ENCODE data around the gene CDH8.

DNA sequence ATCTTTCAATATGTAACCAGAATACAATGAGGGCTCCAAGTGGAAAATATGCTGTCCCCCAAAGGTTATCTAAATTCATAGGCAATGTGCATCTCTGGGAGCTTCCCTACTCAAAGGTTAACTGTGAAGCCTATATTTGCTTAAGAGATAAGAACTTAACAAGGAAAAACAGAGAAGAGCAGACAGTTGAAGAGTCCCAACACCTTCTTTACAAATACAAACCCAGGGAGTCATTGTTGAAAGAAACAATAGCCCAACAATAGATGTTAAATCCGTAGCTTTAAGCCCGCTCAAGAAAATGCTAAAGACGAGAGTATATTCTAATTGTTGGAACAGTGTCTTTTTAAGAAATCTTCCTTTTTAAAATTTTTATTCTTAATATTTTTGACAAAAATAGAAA lies 87.8 kb downstream of the CDH8 start:
- TF ChIP-seq, protein P1, sequence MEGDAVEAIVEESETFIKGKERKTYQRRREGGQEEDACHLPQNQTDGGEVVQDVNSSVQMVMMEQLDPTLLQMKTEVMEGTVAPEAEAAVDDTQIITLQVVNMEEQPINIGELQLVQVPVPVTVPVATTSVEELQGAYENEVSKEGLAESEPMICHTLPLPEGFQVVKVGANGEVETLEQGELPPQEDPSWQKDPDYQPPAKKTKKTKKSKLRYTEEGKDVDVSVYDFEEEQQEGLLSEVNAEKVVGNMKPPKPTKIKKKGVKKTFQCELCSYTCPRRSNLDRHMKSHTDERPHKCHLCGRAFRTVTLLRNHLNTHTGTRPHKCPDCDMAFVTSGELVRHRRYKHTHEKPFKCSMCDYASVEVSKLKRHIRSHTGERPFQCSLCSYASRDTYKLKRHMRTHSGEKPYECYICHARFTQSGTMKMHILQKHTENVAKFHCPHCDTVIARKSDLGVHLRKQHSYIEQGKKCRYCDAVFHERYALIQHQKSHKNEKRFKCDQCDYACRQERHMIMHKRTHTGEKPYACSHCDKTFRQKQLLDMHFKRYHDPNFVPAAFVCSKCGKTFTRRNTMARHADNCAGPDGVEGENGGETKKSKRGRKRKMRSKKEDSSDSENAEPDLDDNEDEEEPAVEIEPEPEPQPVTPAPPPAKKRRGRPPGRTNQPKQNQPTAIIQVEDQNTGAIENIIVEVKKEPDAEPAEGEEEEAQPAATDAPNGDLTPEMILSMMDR (IDR thresholded peaks at IDR 0.05; ENCODE audit: borderline replicate concordance, extremely low read depth, low read length, poor library complexity, severe bottlenecking), result no peak
- no peak for TF ChIP-seq EZH2 (IDR thresholded peaks at IDR 0.05; ENCODE audit: borderline replicate concordance, low read depth, low read length, severe bottlenecking)

All from DND-41 (cell line).